HEK293 (cell line): ENCODE measurements around the gene NECTIN2.

Experiments used
- CTCF ChIA-PET: fragments of 350-600 bp; formaldehyde crosslinking; extraction: SDS; loops from one replicate; lab custom pipeline; 2021; ENCODE audit warnings: antibody characterized with exemption; lab: Yijun Ruan, JAX
- POLR2A ChIA-PET: fragments of 300-600 bp; formaldehyde crosslinking; extraction: SDS; loops from one replicate; lab custom pipeline; 2020; ENCODE audit warnings: antibody characterized with exemption, inconsistent platforms; lab: Yijun Ruan, JAX
- H3K27ac ChIP-seq: fragments of 200-500 bp; sonication (Bioruptor generic); 2 replicates; pipeline ENCODE4 v1.5.1; 2014; ENCODE audit warnings: low read depth, low read length, control low read depth, inconsistent platforms; ENCODE audit errors: extremely low read depth
- H3K36me3 ChIP-seq, 2 experiments: fragments of 200-500 bp in 1 of 2; sonication (Bioruptor generic) in 1 of 2; 1 replicate in 1 of 2; 2 replicates in 1 of 2; pipeline ENCODE4 v1.5.1; 2014 to 2017; ENCODE audit warnings: inconsistent platforms in 2 of 2, low read length in 2 of 2; ENCODE audit not compliant: control insufficient read depth in 2 of 2, insufficient read depth in 1 of 2
- H3K4me1 ChIP-seq: fragments of 200-500 bp; sonication (Bioruptor generic); 2 replicates; pipeline ENCODE4 v1.5.1; 2014; ENCODE audit warnings: mild to moderate bottlenecking, low read length, inconsistent platforms; ENCODE audit not compliant: control insufficient read depth, insufficient read depth
- H3K4me3 ChIP-seq: 2 replicates; pipeline ENCODE4 v1.5.1; 2011; ENCODE audit warnings: low read depth, mild to moderate bottlenecking, control low read depth, low read length, moderate library complexity
- H3K9me3 ChIP-seq: fragments of 200-500 bp; sonication (Bioruptor generic); 2 replicates; pipeline ENCODE4 v1.5.1; 2014; ENCODE audit warnings: low read depth, low read length, inconsistent platforms; ENCODE audit not compliant: control insufficient read depth, insufficient read depth
- ATF2 ChIP-seq: fragments of 450-650 bp; formaldehyde crosslinking; IDR thresholded peaks from 2 replicates; pipeline ENCODE4 v1.5.1; 2016; ENCODE audit warnings: missing biosample characterization, missing genetic modification characterization, low read depth
- BCL11B ChIP-seq: fragments of 450-650 bp; formaldehyde crosslinking; IDR thresholded peaks from 2 replicates; pipeline ENCODE4 v1.5.1; 2016; ENCODE audit warnings: low read depth, missing biosample characterization, missing genetic modification characterization
- KLF1 ChIP-seq: fragments of 450-650 bp; formaldehyde crosslinking; IDR thresholded peaks from 2 replicates; pipeline ENCODE4 v1.5.1; 2016; ENCODE audit warnings: missing biosample characterization, missing genetic modification characterization
- KLF16 ChIP-seq: fragments of 450-650 bp; formaldehyde crosslinking; IDR thresholded peaks from 2 replicates; pipeline ENCODE4 v1.5.1; 2017; ENCODE audit warnings: missing biosample characterization, missing genetic modification characterization
- KLF8 ChIP-seq: fragments of 450-650 bp; formaldehyde crosslinking; IDR thresholded peaks from 2 replicates; pipeline ENCODE4 v1.5.1; 2016; ENCODE audit warnings: missing biosample characterization, missing genetic modification characterization
- SP3 ChIP-seq: fragments of 450-650 bp; formaldehyde crosslinking; IDR thresholded peaks from 2 replicates; pipeline ENCODE4 v1.5.1; 2016; ENCODE audit warnings: missing biosample characterization, missing genetic modification characterization
- ZBTB1 ChIP-seq: fragments of 450-650 bp; formaldehyde crosslinking; IDR thresholded peaks from 2 replicates; pipeline ENCODE4 v1.5.1; 2016; ENCODE audit warnings: missing biosample characterization, missing genetic modification characterization
- ZFP3 ChIP-seq: fragments of 450-650 bp; formaldehyde crosslinking; IDR thresholded peaks from 2 replicates; pipeline ENCODE4 v1.5.1; 2016; ENCODE audit warnings: low read depth, missing biosample characterization, missing genetic modification characterization
- ZFP69B ChIP-seq: fragments of 450-650 bp; formaldehyde crosslinking; IDR thresholded peaks from 2 replicates; pipeline ENCODE4 v1.5.1; 2016; ENCODE audit warnings: missing biosample characterization, missing genetic modification characterization
- ZIC2 ChIP-seq: fragments of 450-650 bp; formaldehyde crosslinking; IDR thresholded peaks from 2 replicates; pipeline ENCODE4 v1.5.1; 2016; ENCODE audit warnings: missing biosample characterization, missing genetic modification characterization
- ZNF184 ChIP-seq: fragments of 450-650 bp; IDR thresholded peaks from 2 replicates; pipeline ENCODE4 v1.5.1; 2018; ENCODE audit warnings: missing biosample characterization, mild to moderate bottlenecking, missing genetic modification characterization
- ZNF2 ChIP-seq: fragments of 450-650 bp; formaldehyde crosslinking; IDR thresholded peaks from 2 replicates; pipeline ENCODE4 v1.5.1; 2016; ENCODE audit warnings: missing biosample characterization, missing genetic modification characterization
- ZNF280D ChIP-seq: fragments of 450-650 bp; formaldehyde crosslinking; IDR thresholded peaks from 2 replicates; pipeline ENCODE4 v1.5.1; 2016; ENCODE audit warnings: missing biosample characterization, missing genetic modification characterization
- ZNF549 ChIP-seq: fragments of 450-650 bp; IDR thresholded peaks from 2 replicates; pipeline ENCODE4 v1.5.1; 2018; ENCODE audit warnings: missing biosample characterization, missing genetic modification characterization, mild to moderate bottlenecking, inconsistent platforms, moderate library complexity
- ZNF585B ChIP-seq: fragments of 450-650 bp; formaldehyde crosslinking; IDR thresholded peaks from 2 replicates; pipeline ENCODE4 v1.5.1; 2016; ENCODE audit warnings: missing biosample characterization, missing genetic modification characterization
- ZNF600 ChIP-seq: fragments of 450-650 bp; formaldehyde crosslinking; IDR thresholded peaks from 2 replicates; pipeline ENCODE4 v1.5.1; 2016; ENCODE audit warnings: missing biosample characterization, missing genetic modification characterization
- ZNF629 ChIP-seq: fragments of 450-650 bp; formaldehyde crosslinking; IDR thresholded peaks from 2 replicates; pipeline ENCODE4 v1.5.1; 2017; ENCODE audit warnings: missing biosample characterization, missing genetic modification characterization
- ZNF664 ChIP-seq: fragments of 450-650 bp; formaldehyde crosslinking; IDR thresholded peaks from 2 replicates; pipeline ENCODE4 v1.5.1; 2016; ENCODE audit warnings: missing biosample characterization, missing genetic modification characterization
- ZNF777 ChIP-seq: fragments of 450-650 bp; formaldehyde crosslinking; IDR thresholded peaks from 2 replicates; pipeline ENCODE4 v1.5.1; 2017; ENCODE audit warnings: missing biosample characterization, missing genetic modification characterization, borderline replicate concordance
- TF ChIP-seq, protein P1 (sequence below): fragments of 450-650 bp; formaldehyde crosslinking; IDR thresholded peaks from 2 replicates; pipeline ENCODE4 v1.5.1; 2017; ENCODE audit warnings: missing biosample characterization, missing genetic modification characterization
- TF ChIP-seq, protein P2 (sequence below): fragments of 450-650 bp; formaldehyde crosslinking; IDR thresholded peaks from 2 replicates; pipeline ENCODE4 v1.5.1; 2017; ENCODE audit warnings: missing biosample characterization, missing genetic modification characterization

NECTIN2 gene

DNA sequence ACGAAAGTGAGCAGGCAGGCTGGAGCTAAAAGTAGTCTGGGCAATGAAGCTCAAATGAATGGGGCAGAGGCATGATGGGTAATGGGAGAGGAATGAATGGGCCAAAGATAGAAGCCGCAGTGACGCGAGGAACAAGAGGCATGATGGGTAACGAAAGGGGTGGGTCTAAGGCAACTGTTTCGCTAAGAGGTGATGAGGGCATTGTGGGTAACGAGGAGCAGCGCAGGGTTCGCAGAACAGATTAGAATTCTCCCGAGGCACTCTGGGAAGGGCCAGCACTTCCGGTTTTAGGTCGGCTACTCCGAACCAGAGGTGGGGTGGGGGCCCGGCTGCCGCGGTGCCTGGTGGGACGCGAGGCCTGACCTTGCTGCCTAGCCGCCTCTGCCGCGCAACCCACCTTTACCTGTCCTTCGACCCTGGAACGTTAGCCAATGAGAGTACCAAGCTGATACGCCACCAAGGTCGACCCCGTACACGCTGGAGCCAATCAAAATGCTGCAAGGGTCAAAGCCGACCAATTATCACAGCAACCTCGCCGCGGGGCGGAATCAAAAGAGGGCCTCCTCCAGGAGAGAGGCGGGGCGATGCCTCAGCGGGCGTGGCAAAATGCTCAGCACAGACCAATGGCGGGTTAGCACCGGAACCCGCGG, 44.4 kb downstream of the NECTIN2 start (continued):
- TF ChIP-seq ZNF664 (tag by site-specific recombination) (0 out of 2 replicates have a peak, but pooled peaks have one; percentile 23), KLF8 (tag by site-specific recombination) (peak; percentile 89)

- ChIA-PET POLR2A (interaction anchor here (0.8 to 2.6 kb wide), 14 partner anchors 11 to 956 kb away, joined by 3 to 15 read pairs (median 4); partner anchors contain the start of genes APOE, BLOC1S3, CLASRP and CLPTM1), CTCF (interaction anchor here (0.6 to 2.2 kb wide), 12 partner anchors 12 to 1587 kb away, joined by 3 to 19 read pairs (median 4); partner anchors contain the start of genes APOE and NECTIN2)
- no peaks in the 10 kb centered on the region for H3K9me3 ChIP-seq
- H3K27ac ChIP-seq: peak within 1 kb of the TSS; percentile 79
- H3K36me3 ChIP-seq: peaks cover 38 to 62% of the 10 kb centered on the region in 2 experiments
- H3K4me3 ChIP-seq: peak within 1 kb of the TSS; percentile 83
- peaks cover 6% of the 10 kb centered on the region for H3K4me1 ChIP-seq
- TF ChIP-seq ZNF629 (tag by site-specific recombination) (no peak), ZNF549 (tag by site-specific recombination) (no peak), KLF16 (tag by site-specific recombination) (peak; percentile 48; the same call in 1 of the 2 replicates), ZNF184 (tag by site-specific recombination) (no peak), ZFP3 (tag by site-specific recombination) (no peak), ZFP69B (tag by site-specific recombination) (no peak), KLF1 (tag by site-specific recombination) (no peak), SP3 (tag by site-specific recombination) (peak; percentile 95), ZNF600 (tag by site-specific recombination) (no peak), BCL11B (tag by site-specific recombination) (no peak), ZIC2 (peak; percentile 53; the same call in 1 of the 2 replicates), ZNF777 (tag by site-specific recombination) (no peak), ZNF585B (tag by site-specific recombination) (no peak), ZNF2 (no peak), ZBTB1 (no peak), ZNF280D (no peak), ATF2 (tag by site-specific recombination) (no peak)
- TF ChIP-seq, protein P1, sequence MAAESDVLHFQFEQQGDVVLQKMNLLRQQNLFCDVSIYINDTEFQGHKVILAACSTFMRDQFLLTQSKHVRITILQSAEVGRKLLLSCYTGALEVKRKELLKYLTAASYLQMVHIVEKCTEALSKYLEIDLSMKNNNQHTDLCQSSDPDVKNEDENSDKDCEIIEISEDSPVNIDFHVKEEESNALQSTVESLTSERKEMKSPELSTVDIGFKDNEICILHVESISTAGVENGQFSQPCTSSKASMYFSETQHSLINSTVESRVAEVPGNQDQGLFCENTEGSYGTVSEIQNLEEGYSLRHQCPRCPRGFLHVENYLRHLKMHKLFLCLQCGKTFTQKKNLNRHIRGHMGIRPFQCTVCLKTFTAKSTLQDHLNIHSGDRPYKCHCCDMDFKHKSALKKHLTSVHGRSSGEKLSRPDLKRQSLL (tag by site-specific recombination): no peak
- TF ChIP-seq, protein P2, sequence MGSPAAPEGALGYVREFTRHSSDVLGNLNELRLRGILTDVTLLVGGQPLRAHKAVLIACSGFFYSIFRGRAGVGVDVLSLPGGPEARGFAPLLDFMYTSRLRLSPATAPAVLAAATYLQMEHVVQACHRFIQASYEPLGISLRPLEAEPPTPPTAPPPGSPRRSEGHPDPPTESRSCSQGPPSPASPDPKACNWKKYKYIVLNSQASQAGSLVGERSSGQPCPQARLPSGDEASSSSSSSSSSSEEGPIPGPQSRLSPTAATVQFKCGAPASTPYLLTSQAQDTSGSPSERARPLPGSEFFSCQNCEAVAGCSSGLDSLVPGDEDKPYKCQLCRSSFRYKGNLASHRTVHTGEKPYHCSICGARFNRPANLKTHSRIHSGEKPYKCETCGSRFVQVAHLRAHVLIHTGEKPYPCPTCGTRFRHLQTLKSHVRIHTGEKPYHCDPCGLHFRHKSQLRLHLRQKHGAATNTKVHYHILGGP (tag by site-specific recombination): no peak
Measured at GRCh38 chr19:44891016-44891882, 45.2 kb downstream of the NECTIN2 start, which contains the start of gene TOMM40. TOMM40 (plus strand) TSS chr19:44891254; CDS start chr19:44891416, 162 bp downstream.
